SK-N-SH treated with all-trans-retinoic acid at 6 μM for 48 hours (cell line): ENCODE measurements around the gene CCR9.

Experiments used
- ATAC-seq: fragments of 200-7000 bp; cut with Tn5 transposase; 3 replicates; pipeline ENCODE4 v1.9.1; 2020; ENCODE audit warnings: mild to moderate bottlenecking, moderate library complexity
- ARNTL ChIP-seq: fragments of 450-650 bp; formaldehyde crosslinking; IDR thresholded peaks from 2 replicates; pipeline ENCODE4 v1.5.0; 2020; ENCODE audit warnings: low read depth, mild to moderate bottlenecking, moderate library complexity, borderline replicate concordance
- BACH2 ChIP-seq: fragments of 250-450 bp; sonication (Bioruptor Pico); IDR thresholded peaks from 2 replicates; pipeline ENCODE4 v1.9.0; 2021; ENCODE audit warnings: mild to moderate bottlenecking, borderline replicate concordance
- CREB5 ChIP-seq: fragments of 250-450 bp; sonication (Bioruptor Pico); IDR thresholded peaks from 2 replicates; pipeline ENCODE4 v1.5.1; 2020; ENCODE audit warnings: low read depth, mild to moderate bottlenecking, moderate library complexity
- CSDC2 ChIP-seq: fragments of 250-450 bp; sonication (Bioruptor Pico); IDR thresholded peaks from 2 replicates; pipeline ENCODE4 v1.5.0; 2020; ENCODE audit warnings: mild to moderate bottlenecking, moderate library complexity
- ESRRG ChIP-seq: fragments of 250-450 bp; sonication (Bioruptor Pico); IDR thresholded peaks from 2 replicates; pipeline ENCODE4 v1.6.1; 2021; ENCODE audit warnings: mild to moderate bottlenecking
- GLIS3 ChIP-seq: fragments of 250-450 bp; sonication (Bioruptor Pico); IDR thresholded peaks from 2 replicates; pipeline ENCODE4 v1.5.0; 2020; ENCODE audit warnings: mild to moderate bottlenecking, moderate library complexity
- ISL1 ChIP-seq: fragments of 250-450 bp; sonication (Bioruptor Pico); IDR thresholded peaks from 2 replicates; pipeline ENCODE4 v2.1.2; 2022; ENCODE audit warnings: mild to moderate bottlenecking, moderate library complexity
- OSR1 ChIP-seq: fragments of 250-450 bp; sonication (Bioruptor Pico); IDR thresholded peaks from 2 replicates; pipeline ENCODE4 v1.8.0; 2022; ENCODE audit warnings: moderate library complexity, mild to moderate bottlenecking, inconsistent platforms
- PATZ1 ChIP-seq: fragments of 250-450 bp; sonication (Bioruptor Pico); IDR thresholded peaks from 2 replicates; pipeline ENCODE4 v1.8.0; 2020; ENCODE audit warnings: mild to moderate bottlenecking, moderate library complexity, borderline replicate concordance
- RARB ChIP-seq: fragments of 250-450 bp; sonication (Bioruptor Pico); IDR thresholded peaks from 2 replicates; pipeline ENCODE4 v1.8.0; 2021; ENCODE audit warnings: mild to moderate bottlenecking, moderate library complexity
- SNAI2 ChIP-seq: fragments of 250-450 bp; sonication (Bioruptor Pico); IDR thresholded peaks from 2 replicates; pipeline ENCODE4 v1.5.0; 2020; ENCODE audit warnings: mild to moderate bottlenecking, moderate library complexity
- TCF4 ChIP-seq: fragments of 250-450 bp; sonication (Bioruptor Pico); IDR thresholded peaks from 2 replicates; pipeline ENCODE4 v1.8.0; 2021; ENCODE audit warnings: mild to moderate bottlenecking, moderate library complexity, borderline replicate concordance
- TOX ChIP-seq: fragments of 250-450 bp; sonication (Bioruptor Pico); IDR thresholded peaks from 2 replicates; pipeline ENCODE4 v1.8.0; 2021; ENCODE audit warnings: mild to moderate bottlenecking, moderate library complexity, borderline replicate concordance
- ZC3H10 ChIP-seq: fragments of 250-450 bp; sonication (Bioruptor Pico); IDR thresholded peaks from 2 replicates; pipeline ENCODE4 v1.5.1; 2021; ENCODE audit warnings: mild to moderate bottlenecking, moderate library complexity
- ZFP3 ChIP-seq: fragments of 250-450 bp; sonication (Bioruptor Pico); IDR thresholded peaks from 2 replicates; pipeline ENCODE4 v1.5.0; 2020; ENCODE audit warnings: mild to moderate bottlenecking, moderate library complexity
- ZFP30 ChIP-seq: fragments of 450-650 bp; formaldehyde crosslinking; IDR thresholded peaks from 2 replicates; pipeline ENCODE4 v1.5.0; 2022; ENCODE audit warnings: mild to moderate bottlenecking, moderate library complexity
- ZNF565 ChIP-seq: fragments of 450-650 bp; formaldehyde crosslinking; conservative IDR thresholded peaks from 2 replicates; pipeline ENCODE4 v1.5.0; 2020; ENCODE audit warnings: low read depth, mild to moderate bottlenecking, moderate library complexity
- ZNF70 ChIP-seq: fragments of 450-650 bp; formaldehyde crosslinking; IDR thresholded peaks from 2 replicates; pipeline ENCODE4 v1.5.0; 2020; ENCODE audit warnings: mild to moderate bottlenecking, moderate library complexity
- ZNF8 ChIP-seq: fragments of 450-650 bp; formaldehyde crosslinking; IDR thresholded peaks from 2 replicates; pipeline ENCODE4 v1.5.0; 2020; ENCODE audit warnings: mild to moderate bottlenecking, moderate library complexity
- TF ChIP-seq, protein P1 (sequence below): fragments of 250-450 bp; sonication (Bioruptor Pico); IDR thresholded peaks from 2 replicates; pipeline ENCODE4 v1.8.0; 2021; ENCODE audit warnings: low read depth, mild to moderate bottlenecking, moderate library complexity, borderline replicate concordance

CCR9 gene

GRCh38 chr3:45912435-45912834 lies 26.1 kb downstream of the CCR9 start:
- ATAC-seq = no peak
- TF ChIP-seq ZFP3 (CRISPR knock-in tag) = no peak
- TF ChIP-seq, all 23 proteins: peak for 0

- TF ChIP-seq ZNF565 (CRISPR knock-in tag) (no peak), ARNTL (CRISPR knock-in tag) (no peak), RARB (CRISPR knock-in tag) (no peak), CSDC2 (CRISPR knock-in tag) (no peak), ESRRG (no peak), ZFP30 (CRISPR knock-in tag) (no peak), ZNF70 (CRISPR knock-in tag) (no peak), BACH2 (no peak), TCF4 (no peak), TOX (no peak), ZNF8 (CRISPR knock-in tag) (no peak), PATZ1 (CRISPR knock-in tag) (no peak), SNAI2 (CRISPR knock-in tag) (no peak)
- TF ChIP-seq, protein P1, sequence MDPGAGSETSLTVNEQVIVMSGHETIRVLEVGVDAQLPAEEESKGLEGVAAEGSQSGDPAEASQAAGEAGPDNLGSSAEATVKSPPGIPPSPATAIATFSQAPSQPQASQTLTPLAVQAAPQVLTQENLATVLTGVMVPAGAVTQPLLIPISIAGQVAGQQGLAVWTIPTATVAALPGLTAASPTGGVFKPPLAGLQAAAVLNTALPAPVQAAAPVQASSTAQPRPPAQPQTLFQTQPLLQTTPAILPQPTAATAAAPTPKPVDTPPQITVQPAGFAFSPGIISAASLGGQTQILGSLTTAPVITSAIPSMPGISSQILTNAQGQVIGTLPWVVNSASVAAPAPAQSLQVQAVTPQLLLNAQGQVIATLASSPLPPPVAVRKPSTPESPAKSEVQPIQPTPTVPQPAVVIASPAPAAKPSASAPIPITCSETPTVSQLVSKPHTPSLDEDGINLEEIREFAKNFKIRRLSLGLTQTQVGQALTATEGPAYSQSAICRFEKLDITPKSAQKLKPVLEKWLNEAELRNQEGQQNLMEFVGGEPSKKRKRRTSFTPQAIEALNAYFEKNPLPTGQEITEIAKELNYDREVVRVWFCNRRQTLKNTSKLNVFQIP (CRISPR knock-in tag) = no peak
- no peak for ATAC-seq
These were observed 28.2 kb downstream of the CCR9 start for GRCh38 chr3:45914362-45915058.

DNA sequence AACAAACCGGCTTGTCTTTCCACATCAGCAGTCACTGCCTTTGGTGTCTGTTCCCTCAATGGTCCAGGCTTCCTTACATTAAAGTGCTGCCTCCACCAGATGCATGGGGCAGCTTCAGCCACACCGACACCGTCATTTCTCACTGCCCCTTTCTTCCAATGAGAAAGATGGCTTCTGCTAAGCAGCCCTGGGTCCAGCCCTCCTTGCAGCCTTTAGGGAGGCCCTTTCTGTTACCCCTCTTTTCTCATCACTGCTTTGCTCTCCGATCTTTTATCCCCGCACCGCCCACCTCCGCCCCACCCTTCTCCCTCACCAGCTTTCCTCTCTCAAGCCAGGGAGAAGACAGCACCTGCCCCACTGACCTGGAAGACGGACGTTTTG lies 28.7 kb downstream of the CCR9 start:
- ATAC-seq = no peak
- TF ChIP-seq OSR1 (CRISPR knock-in tag) (no peak), ZNF8 (CRISPR knock-in tag) (no peak), ZNF565 (CRISPR knock-in tag) (no peak), GLIS3 (no peak), TOX (no peak), BACH2 (no peak), CSDC2 (CRISPR knock-in tag) (no peak), CREB5 (CRISPR knock-in tag) (no peak), TCF4 (no peak), PATZ1 (CRISPR knock-in tag) (no peak), ZC3H10 (no peak), ZFP3 (CRISPR knock-in tag) (no peak), ISL1 (no peak)
- TF ChIP-seq, protein P1 (CRISPR knock-in tag) = no peak
